Uterus (tissue), 4 donors: ENCODE data around the gene ANKDD1A. TPM values are rescaled to one million over a fixed set of nuclear protein-coding genes. Genes with fewer than 3 reads are reported as not detected.

Experiments
- DNase-seq, 2 donors: peaks; one replicate each; pipeline ENCODE4 v3.0.0-alpha.2; 2019 to 2020
- H3K27ac ChIP-seq, 2 donors: fragments of 200-600 bp; sonication (generic); 1 replicate in 1 of 2; 2 replicates in 1 of 2; pipeline ENCODE4 v1.5.1; 2016 to 2018
- H3K27me3 ChIP-seq, 2 donors: fragments of 200-600 bp; sonication (generic); one replicate each; pipeline ENCODE4 v1.5.1; 2018 to 2019; ENCODE audit warnings: control low read depth in 1 of 2
- H3K36me3 ChIP-seq, 2 donors: fragments of 200-600 bp; sonication (generic); one replicate each; pipeline ENCODE4 v1.5.1; 2019; ENCODE audit warnings: control low read depth in 1 of 2
- H3K4me1 ChIP-seq, 2 donors: fragments of 200-600 bp; sonication (generic); one replicate each; pipeline ENCODE4 v1.5.1; 2018 to 2019; ENCODE audit warnings: control low read depth in 1 of 2
- H3K4me3 ChIP-seq, 2 donors: fragments of 200-600 bp; sonication (generic); 1 replicate in 1 of 2; 2 replicates in 1 of 2; pipeline ENCODE4 v1.5.1; 2018 to 2019; ENCODE audit warnings: mild to moderate bottlenecking in 1 of 2
- H3K9me3 ChIP-seq, 2 donors: fragments of 200-600 bp; sonication (generic); one replicate each; pipeline ENCODE4 v1.5.1; 2019; ENCODE audit warnings: control low read depth in 1 of 2
- POLR2A ChIP-seq, 2 donors: fragments of 450-650 bp; IDR thresholded peaks; one replicate each; pipeline ENCODE4 v1.6.1; 2016; ENCODE audit warnings: antibody characterized with exemption in 2 of 2, mild to moderate bottlenecking in 1 of 2, moderate library complexity in 1 of 2
- intact Hi-C: fragments of 100-400 bp; cut with DNase I; formaldehyde crosslinking; loops from one replicate; pipeline ENCODE4 v1.15.1; 2023; ENCODE audit warnings: low total_unique reads
- total RNA-seq, 4 donors: library from RNA; depleted of rRNA in 3 of 4; stranded (reverse); fragments of >200 nt in 3 of 4; gene quantifications; one replicate each; pipeline versions ENCODE4 v1.1.0 to v1.2.4, GENCODE V29; 2014 to 2023
- TF ChIP-seq, protein P1 (sequence below), 4 experiments: fragments of 200-600 bp in 2 of 4; fragments of 450-650 bp in 2 of 4; sonication (generic) in 2 of 4; IDR thresholded peaks; one replicate each; pipeline ENCODE4 v1.5.1; 2016 to 2019; ENCODE audit warnings: antibody characterized with exemption in 4 of 4, mild to moderate bottlenecking in 2 of 4, moderate library complexity in 1 of 4
- donor health status: DM: yes; HTN: yes; CAD: no.

ANKDD1A gene
- total RNA-seq, 4 donors from 2014 or later, result 0.59 to 36.2 (median 17.7) TPM

- TF ChIP-seq, protein P1, sequence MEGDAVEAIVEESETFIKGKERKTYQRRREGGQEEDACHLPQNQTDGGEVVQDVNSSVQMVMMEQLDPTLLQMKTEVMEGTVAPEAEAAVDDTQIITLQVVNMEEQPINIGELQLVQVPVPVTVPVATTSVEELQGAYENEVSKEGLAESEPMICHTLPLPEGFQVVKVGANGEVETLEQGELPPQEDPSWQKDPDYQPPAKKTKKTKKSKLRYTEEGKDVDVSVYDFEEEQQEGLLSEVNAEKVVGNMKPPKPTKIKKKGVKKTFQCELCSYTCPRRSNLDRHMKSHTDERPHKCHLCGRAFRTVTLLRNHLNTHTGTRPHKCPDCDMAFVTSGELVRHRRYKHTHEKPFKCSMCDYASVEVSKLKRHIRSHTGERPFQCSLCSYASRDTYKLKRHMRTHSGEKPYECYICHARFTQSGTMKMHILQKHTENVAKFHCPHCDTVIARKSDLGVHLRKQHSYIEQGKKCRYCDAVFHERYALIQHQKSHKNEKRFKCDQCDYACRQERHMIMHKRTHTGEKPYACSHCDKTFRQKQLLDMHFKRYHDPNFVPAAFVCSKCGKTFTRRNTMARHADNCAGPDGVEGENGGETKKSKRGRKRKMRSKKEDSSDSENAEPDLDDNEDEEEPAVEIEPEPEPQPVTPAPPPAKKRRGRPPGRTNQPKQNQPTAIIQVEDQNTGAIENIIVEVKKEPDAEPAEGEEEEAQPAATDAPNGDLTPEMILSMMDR (IDR thresholded peaks at IDR 0.05), result no peak
- TF ChIP-seq POLR2A (IDR thresholded peaks at IDR 0.05), result no peak
- no peaks in the 10 kb centered on the region for H3K9me3 ChIP-seq
- H3K36me3 ChIP-seq, result no peaks in the 10 kb centered on the region
- intact Hi-C loops, result no loop called here
- peak overlapping the region; percentile 49 to 64 for H3K27ac ChIP-seq
- DNase-seq, result peak; percentile 51 to 65
- no peaks in the 10 kb centered on the region for H3K27me3 ChIP-seq
- no peak overlapping the region for H3K4me3 ChIP-seq
- no peaks in the 10 kb centered on the region for H3K4me1 ChIP-seq
Observed at GRCh38 chr15:64877435-64877834, 34.3 kb upstream of the ANKDD1A start.

DNA sequence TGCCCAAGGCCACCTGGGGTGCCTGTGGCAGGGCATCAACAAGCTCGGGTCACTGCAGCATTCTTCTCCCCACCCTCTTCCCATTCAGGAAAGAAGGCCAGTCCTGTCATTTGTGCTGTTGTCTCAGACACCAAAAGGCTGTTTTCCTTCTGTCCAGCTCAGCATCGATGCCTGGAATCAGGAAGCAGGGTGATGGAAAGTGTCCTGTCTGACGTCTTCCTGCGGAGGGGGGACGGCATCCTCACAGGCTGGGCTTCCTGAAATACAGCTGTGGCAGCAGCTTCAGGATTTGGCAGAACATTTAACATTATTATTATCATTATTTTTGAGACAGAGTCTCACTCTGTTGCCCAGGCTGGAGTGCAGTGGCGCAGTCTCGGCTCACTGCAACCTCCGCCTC, 33.0 kb upstream of the ANKDD1A start:
- Histone ChIP-seq H3K27ac (peak overlapping the region; percentile 49 to 64), H3K9me3 (no peaks in the 10 kb centered on the region), H3K36me3 (no peaks in the 10 kb centered on the region), H3K4me1 (no peaks in the 10 kb centered on the region), H3K4me3 (no peak overlapping the region), H3K27me3 (no peaks in the 10 kb centered on the region)
- no peak for DNase-seq
- intact Hi-C loops, result no loop called here
- no peak for TF ChIP-seq POLR2A (IDR thresholded peaks at IDR 0.05)
- TF ChIP-seq, protein P1 (IDR thresholded peaks at IDR 0.05), result no peak

GRCh38 chr15:64883100-64883581, 28.6 kb upstream of the ANKDD1A start:
- no peaks in the 10 kb centered on the region for H3K9me3 ChIP-seq
- intact Hi-C loops, result no loop called here
- no peaks in the 10 kb centered on the region for H3K4me1 ChIP-seq
- no peaks in the 10 kb centered on the region for H3K36me3 ChIP-seq
- no peak overlapping the region for H3K4me3 ChIP-seq
- H3K27ac ChIP-seq, result peak overlapping the region; percentile 18 to 32
- no peak for TF ChIP-seq POLR2A (IDR thresholded peaks at IDR 0.05)
- TF ChIP-seq, protein P1 (IDR thresholded peaks at IDR 0.05), result no peak
- DNase-seq, result no peak
- no peaks in the 10 kb centered on the region for H3K27me3 ChIP-seq

DNA sequence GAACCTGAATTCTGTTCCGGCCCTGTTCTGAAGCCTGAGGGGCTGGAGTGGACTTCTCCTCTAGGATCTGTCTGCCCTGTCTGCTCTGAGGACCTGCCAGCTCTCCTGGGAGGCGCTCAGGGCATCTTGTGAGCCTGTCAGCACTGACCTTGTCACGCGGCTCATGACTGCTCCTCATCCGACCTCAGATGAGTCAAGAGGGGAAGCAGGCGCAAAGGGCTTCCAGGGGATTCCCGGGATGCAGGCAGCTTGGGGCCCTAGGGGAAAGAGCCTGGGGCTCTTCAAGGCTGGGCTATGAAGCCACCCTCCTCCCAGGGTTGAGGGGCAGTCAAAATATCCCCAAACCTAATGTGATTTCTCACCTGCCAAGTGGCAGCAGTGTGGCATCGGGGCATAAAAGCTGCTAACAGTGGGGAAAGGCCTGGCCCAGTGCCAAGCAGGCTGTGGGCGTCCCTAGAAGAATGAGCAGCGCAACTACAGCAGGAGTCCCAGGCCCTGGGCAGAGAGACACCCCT, 27.6 kb upstream of the ANKDD1A start:
- peak overlapping the region; percentile 18 to 32 for H3K27ac ChIP-seq

GRCh38 chr15:64884679-64885078, 27.0 kb upstream of the ANKDD1A start:
- H3K27ac ChIP-seq, result no peak overlapping the region

More for the DNA sequence above, 27.6 kb upstream of the ANKDD1A start:
- Histone ChIP-seq H3K4me3 (no peak overlapping the region), H3K9me3 (no peaks in the 10 kb centered on the region), H3K36me3 (no peaks in the 10 kb centered on the region), H3K4me1 (no peaks in the 10 kb centered on the region), H3K27me3 (no peaks in the 10 kb centered on the region)
- intact Hi-C loops, result no loop called here
- peak; percentile 61 to 68 for DNase-seq
- TF ChIP-seq, protein P1 (IDR thresholded peaks at IDR 0.05), result no peak
- no peak for TF ChIP-seq POLR2A (IDR thresholded peaks at IDR 0.05)

More at GRCh38 chr15:64884679-64885078, 27.0 kb upstream of the ANKDD1A start:
- Histone ChIP-seq H3K4me1 (no peaks in the 10 kb centered on the region), H3K4me3 (no peak overlapping the region), H3K36me3 (no peaks in the 10 kb centered on the region), H3K9me3 (no peaks in the 10 kb centered on the region), H3K27me3 (no peaks in the 10 kb centered on the region)
- no peak for DNase-seq
- intact Hi-C loops, result no loop called here
- no peak for TF ChIP-seq POLR2A (IDR thresholded peaks at IDR 0.05)
- TF ChIP-seq, protein P1 (IDR thresholded peaks at IDR 0.05), result no peak
